GM23338 (cell line): Measurements from ENCODE around the gene FZD4.

Experiments
- CREB1 ChIP-seq: fragments of 250-450 bp; sonication (Bioruptor Pico); IDR thresholded peaks from 2 replicates; pipeline ENCODE4 v1.5.0; 2020; ENCODE audit warnings: low read depth, mild to moderate bottlenecking, moderate library complexity
- CTCF ChIP-seq, 2 experiments: fragments of 200-600 bp in 1 of 2; sonication (generic) in 1 of 2; conservative IDR thresholded peaks; 2 replicates each; pipeline versions ENCODE4 v1.5.1 to v1.6.1; 2016 to 2017; ENCODE audit warnings: antibody characterized with exemption in 2 of 2, low read depth in 2 of 2, mild to moderate bottlenecking in 2 of 2, moderate library complexity in 1 of 2
- ETS1 ChIP-seq: IDR thresholded peaks from 2 replicates; pipeline ENCODE4 v1.6.1; 2016; ENCODE audit warnings: antibody characterized with exemption
- EZH2 ChIP-seq: fragments of 200-600 bp; sonication (generic); IDR thresholded peaks from one replicate; pipeline ENCODE4 v1.8.0; 2017; ENCODE audit warnings: antibody characterized with exemption, mild to moderate bottlenecking, low read depth; ENCODE audit not compliant: unreplicated experiment
- EZH2phosphoT487 ChIP-seq: fragments of 200-600 bp; sonication (generic); IDR thresholded peaks from one replicate; pipeline ENCODE4 v1.8.1; 2018; ENCODE audit warnings: antibody characterized with exemption; ENCODE audit not compliant: unreplicated experiment
- JUNB ChIP-seq: IDR thresholded peaks from one replicate; pipeline ENCODE4 v1.6.1; 2016; ENCODE audit warnings: antibody characterized with exemption; ENCODE audit not compliant: unreplicated experiment
- POLR2AphosphoS5 ChIP-seq: IDR thresholded peaks from 2 replicates; pipeline ENCODE4 v1.6.1; 2016; ENCODE audit warnings: antibody characterized with exemption, low read depth
- REST ChIP-seq: IDR thresholded peaks from one replicate; pipeline ENCODE4 v1.6.1; 2018; ENCODE audit warnings: antibody characterized with exemption; ENCODE audit not compliant: unreplicated experiment
- ZNF114 ChIP-seq: fragments of 250-450 bp; sonication (Bioruptor Pico); IDR thresholded peaks from 2 replicates; pipeline ENCODE4 v1.5.0; 2020; ENCODE audit warnings: mild to moderate bottlenecking, moderate library complexity
- ZNF331 ChIP-seq: fragments of 250-450 bp; sonication (Bioruptor Pico); IDR thresholded peaks from 2 replicates; pipeline ENCODE4 v1.5.0; 2020; ENCODE audit warnings: low read depth, mild to moderate bottlenecking, moderate library complexity

- TF ChIP-seq CTCF (conservative IDR thresholded peaks at IDR 0.05; ENCODE audit: low read depth in 2 of 2) (no peak), REST (no peak), EZH2 (no peak), ETS1 (no peak), POLR2AphosphoS5 (no peak), CREB1 (CRISPR knock-in tag) (no peak), EZH2phosphoT487 (no peak), ZNF114 (CRISPR knock-in tag) (no peak), ZNF331 (CRISPR knock-in tag) (no peak), JUNB (no peak)
Observed at GRCh38 chr11:87002918-87003317, 47.7 kb upstream of the FZD4 start.
